GM10266 (cell line): ENCODE results near the gene GNS.

Experiments used
- DNase-seq: peaks from one replicate; pipeline ENCODE4 v3.0.0; 2012; ENCODE audit errors: extremely low spot score
- TF ChIP-seq, protein P1 (sequence below): IDR thresholded peaks from 2 replicates; pipeline ENCODE4 v1.5.1; 2012; ENCODE audit warnings: mild to moderate bottlenecking, low read depth; ENCODE audit not compliant: control insufficient read depth, insufficient read depth; ENCODE audit errors: missing control alignments

GNS gene

DNA sequence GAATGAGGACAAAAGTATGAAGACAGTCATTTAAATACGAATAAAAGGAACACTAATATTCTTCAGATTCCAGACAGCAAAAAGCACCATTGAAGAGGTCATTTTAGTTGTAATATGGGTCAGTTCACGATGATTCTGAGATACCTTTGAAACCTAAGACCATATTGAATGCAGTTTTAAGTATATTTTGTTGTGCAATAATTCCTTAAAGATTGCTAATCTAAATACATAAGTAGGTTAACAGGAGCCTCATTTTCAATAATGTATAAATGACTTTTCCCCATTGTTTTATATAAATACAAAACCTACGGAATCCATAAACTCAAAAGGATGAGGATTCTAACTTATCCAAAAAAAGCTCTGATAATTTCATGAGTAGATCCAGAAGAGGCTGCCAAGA lies 5.8 kb downstream of the GNS start:
- no peak for DNase-seq
- TF ChIP-seq, protein P1, sequence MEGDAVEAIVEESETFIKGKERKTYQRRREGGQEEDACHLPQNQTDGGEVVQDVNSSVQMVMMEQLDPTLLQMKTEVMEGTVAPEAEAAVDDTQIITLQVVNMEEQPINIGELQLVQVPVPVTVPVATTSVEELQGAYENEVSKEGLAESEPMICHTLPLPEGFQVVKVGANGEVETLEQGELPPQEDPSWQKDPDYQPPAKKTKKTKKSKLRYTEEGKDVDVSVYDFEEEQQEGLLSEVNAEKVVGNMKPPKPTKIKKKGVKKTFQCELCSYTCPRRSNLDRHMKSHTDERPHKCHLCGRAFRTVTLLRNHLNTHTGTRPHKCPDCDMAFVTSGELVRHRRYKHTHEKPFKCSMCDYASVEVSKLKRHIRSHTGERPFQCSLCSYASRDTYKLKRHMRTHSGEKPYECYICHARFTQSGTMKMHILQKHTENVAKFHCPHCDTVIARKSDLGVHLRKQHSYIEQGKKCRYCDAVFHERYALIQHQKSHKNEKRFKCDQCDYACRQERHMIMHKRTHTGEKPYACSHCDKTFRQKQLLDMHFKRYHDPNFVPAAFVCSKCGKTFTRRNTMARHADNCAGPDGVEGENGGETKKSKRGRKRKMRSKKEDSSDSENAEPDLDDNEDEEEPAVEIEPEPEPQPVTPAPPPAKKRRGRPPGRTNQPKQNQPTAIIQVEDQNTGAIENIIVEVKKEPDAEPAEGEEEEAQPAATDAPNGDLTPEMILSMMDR = no peak

DNA sequence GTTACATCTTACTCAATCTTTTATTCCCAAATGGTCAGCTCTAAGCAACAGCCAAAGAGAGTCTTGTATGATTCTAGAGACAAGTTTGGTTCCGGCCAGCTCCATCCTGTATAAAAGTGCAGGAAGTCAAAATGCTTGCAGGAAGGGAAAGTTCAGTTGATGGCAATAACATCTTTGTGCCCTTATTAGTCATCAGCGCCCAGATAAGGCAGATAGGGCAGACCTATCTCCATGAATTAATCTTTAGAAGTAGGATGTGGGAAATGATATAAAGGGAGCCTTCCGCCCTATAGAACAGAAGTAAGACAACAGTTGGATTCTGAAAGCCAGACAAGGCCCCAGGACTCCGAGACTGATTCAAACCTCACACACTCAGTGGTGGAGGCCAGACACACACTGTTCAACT lies 6.4 kb downstream of the GNS start:
- DNase-seq = no peak
- TF ChIP-seq, protein P1 = no peak

DNA sequence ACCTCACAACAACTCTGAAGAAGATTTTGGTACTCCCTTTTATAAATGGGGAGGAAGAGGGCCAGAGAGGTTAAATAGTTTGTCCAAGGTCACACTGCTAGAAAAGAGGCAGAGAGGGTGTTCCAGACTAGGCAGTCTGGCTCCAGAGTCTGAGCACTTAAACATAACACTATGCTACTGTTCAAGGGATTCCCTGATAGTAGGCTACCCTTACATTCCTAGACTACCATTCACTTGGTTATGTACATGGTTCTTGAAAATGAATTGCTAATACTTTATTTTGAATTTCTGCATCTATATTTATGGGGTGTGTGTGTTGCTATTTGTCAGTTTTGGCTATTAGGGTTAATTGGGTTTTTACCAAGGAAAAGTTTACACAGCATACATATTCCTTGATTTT lies 7.2 kb downstream of the GNS start:
- no peak for DNase-seq
- TF ChIP-seq, protein P1 = no peak

DNA sequence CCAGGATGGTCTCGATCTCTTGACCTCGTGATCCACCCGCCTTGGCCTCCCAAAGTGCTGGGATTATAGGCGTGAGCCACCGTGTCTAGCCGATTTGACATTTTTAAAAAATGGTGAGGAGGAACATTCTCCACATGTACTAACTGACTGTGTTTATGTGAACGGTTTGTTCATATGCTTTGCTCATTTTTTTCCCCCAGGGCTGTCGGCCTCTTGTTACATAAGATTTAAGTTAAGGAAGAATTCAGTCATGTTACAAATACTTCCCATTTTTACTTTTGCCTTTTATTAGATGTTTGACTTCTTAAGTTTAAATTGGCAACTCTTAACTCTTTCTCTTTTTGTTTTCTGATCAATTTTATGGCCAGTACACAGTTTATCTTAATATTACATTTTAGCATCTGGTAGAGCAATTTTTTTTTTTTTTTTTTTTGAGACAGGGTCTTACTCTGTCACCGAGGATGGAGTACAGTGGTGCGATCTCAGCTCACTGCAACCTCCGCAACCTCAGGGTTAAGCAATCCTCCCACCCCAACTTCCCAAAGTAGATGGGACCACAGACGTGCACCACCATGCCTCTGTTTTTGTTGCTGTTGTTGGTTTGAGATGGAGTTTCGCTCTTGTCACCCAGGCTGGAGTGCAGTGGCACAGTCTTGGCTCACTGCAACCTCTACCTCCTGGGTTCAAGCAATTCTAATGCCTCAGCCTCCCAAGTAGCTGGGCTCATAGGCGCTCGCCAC lies 9.6 kb downstream of the GNS start:
- no peak for DNase-seq
- TF ChIP-seq, protein P1 = no peak

DNA sequence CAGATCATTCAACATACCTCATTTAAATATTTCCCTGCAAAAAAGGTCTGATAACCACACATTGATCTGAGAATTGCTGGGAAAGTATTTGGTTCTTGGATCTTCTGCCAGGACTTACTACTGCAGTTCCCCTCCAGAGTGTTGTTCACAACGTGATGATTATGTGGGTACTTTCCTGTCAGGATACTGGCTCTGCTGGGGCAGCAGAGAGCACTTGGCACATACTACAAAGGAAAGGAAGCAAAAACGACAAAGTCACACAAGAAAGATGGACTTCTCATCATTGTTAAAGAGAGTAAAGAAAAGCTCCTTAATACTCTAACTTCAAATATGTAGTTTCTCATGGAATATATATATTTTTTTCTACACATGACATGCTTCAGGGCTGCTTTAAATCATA lies 11.5 kb downstream of the GNS start:
- TF ChIP-seq, protein P1 = no peak
- DNase-seq = no peak

DNA sequence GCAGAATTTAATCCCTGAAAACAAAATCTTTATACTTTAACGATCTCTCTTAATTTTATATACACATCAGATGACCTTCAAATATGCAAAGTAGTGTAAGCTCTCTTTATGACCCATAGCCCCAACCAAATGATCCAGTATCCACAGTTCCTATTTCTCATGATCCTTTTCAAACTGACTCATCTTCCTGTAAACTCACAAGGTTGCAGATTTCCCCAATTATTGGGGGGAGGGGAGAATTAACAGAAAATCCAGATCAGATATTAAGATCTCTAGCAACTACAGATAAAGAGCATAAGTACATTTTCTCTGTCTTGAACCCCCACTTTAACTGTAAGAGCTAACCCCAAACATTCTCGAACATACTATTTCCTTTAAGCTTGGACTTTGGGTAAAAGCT lies 12.5 kb downstream of the GNS start:
- TF ChIP-seq, protein P1 = no peak
- DNase-seq = no peak

DNA sequence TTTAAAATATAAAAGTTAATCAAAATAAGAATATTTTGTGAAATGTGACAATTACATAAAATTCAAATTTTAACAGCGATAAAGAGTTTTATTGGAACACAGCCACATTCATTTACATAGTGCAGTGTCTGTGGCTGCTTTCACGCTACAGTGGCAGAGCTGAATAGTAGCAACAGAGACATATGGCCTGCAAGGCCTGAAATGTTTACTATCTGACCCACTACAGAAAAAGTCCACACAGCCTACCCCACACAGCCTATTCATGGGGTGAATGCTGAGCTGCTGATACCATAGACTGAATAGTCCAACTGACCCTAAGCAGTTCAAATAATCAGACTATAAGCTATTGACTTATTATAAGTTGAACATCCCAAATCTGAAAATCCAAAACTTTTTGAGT lies 13.2 kb downstream of the GNS start:
- no peak for DNase-seq

More for the DNA sequence above, 13.2 kb downstream of the GNS start:
- TF ChIP-seq, protein P1 = no peak
